ENCODE results near the gene CSTB. TPM values are rescaled to one million over a fixed set of nuclear protein-coding genes. Genes with fewer than 3 reads are reported as not detected.

CSTB gene
- total RNA-seq, 1 donor from 2014 or later: 16.0 TPM

DNA sequence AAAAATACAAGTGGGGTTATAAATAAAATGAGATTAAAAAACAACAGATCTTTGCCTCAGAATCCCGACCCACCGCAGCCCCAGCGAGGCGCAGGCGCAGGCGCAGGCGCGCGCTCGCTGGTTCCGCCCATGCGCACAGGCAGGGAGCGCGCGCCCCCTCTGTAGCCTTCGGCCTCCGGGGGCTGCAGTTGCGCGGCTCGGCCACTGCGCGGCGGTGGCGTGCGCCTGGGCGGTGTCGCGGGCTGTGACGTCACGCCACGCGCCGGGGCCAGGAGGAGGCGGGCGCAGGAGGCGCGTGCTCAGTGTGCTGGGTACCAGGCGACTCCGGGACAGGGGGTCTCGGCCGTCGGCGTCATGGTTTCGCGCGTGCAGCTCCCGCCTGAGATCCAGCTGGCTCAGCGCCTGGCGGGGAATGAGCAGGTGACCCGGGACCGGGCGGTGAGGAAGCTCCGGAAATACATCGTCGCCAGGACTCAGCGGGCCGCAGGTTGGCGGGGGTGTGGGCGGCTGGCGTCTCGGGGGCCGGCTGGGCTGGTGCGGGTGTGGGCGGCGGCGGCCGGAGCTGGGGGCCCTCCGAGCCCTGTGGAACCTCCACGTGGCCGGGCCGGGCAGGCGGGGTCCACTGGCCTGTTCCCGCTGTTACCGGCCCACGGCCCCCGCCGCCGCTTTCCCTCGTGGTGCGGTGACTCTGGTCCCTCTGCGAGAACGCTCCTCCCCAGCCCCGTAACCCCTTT, 13.3 kb upstream of the CSTB start, which contains the start of gene RRP1:
Gene RRP1 (plus strand): TSS at position 302 of the 734 bp plus-strand sequence. CDS start 53 bp downstream, at position 355.
- Mint-ChIP-seq H3K9me3 (no peaks in the 10 kb centered on the region), H3K4me1 (peaks cover 19% of the 10 kb centered on the region), H3K36me3 (ENCODE audit: low read depth) (peaks cover 37% of the 10 kb centered on the region), H3K4me3 (peak within 1 kb of the TSS; percentile 92), H3K27me3 (no peaks in the 10 kb centered on the region), H3K27ac (peak within 1 kb of the TSS; percentile 91)
- TF ChIP-seq, protein P1, sequence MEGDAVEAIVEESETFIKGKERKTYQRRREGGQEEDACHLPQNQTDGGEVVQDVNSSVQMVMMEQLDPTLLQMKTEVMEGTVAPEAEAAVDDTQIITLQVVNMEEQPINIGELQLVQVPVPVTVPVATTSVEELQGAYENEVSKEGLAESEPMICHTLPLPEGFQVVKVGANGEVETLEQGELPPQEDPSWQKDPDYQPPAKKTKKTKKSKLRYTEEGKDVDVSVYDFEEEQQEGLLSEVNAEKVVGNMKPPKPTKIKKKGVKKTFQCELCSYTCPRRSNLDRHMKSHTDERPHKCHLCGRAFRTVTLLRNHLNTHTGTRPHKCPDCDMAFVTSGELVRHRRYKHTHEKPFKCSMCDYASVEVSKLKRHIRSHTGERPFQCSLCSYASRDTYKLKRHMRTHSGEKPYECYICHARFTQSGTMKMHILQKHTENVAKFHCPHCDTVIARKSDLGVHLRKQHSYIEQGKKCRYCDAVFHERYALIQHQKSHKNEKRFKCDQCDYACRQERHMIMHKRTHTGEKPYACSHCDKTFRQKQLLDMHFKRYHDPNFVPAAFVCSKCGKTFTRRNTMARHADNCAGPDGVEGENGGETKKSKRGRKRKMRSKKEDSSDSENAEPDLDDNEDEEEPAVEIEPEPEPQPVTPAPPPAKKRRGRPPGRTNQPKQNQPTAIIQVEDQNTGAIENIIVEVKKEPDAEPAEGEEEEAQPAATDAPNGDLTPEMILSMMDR (IDR thresholded peaks at IDR 0.05): peak; percentile 53
- ATAC-seq (ENCODE audit: low read depth) (peak; percentile 95), DNase-seq (peak; percentile 99)
- ChIA-PET CTCF (interaction anchor here (1.2 to 1.3 kb wide), 2 partner anchors 149 to 186 kb away, joined by 3 read pairs; no protein-coding TSS in a partner anchor), POLR2A (interaction anchor here (0.6 to 2.6 kb wide), 4 partner anchors 16 to 817 kb away, joined by 3 to 16 read pairs (median 6); no protein-coding TSS in a partner anchor)
- intact Hi-C loops (cut with micrococcal nuclease): loop anchor here (1.0 to 5.0 kb wide), 10 partner anchors 13 to 1143 kb away; partner anchors contain the start of genes CSTB, NDUFV3 and PDXK

DNA sequence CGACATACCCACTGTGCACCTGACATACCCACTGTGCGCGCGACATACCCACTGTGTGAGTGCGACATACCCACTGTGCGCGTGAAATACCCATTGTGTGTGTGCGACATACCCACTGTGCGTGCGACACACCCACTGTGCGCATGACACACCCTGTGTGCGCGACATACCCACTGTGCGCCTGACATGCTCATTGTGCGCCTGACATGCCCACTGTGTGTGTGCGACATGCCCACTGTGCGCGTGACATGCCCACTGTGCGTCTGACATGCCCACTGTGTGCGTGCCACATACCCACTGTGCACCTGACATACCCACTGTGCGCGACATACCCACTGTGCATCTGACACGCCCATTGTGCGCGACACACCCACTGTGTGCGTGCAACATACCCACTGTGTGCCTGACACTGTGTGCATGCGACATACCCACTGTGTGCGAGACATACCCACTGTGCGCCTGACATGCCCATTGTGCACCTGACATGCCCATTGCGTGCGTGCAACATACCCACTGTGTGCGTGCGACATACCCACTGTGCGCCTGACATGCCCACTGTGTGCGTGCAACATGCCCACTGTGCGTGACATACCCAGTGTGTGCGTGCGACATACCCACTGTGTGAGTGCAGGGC, 10.8 kb upstream of the CSTB start:
- DNase-seq: no peak
- TF ChIP-seq, protein P1 (IDR thresholded peaks at IDR 0.05): no peak
- H3K4me1 Mint-ChIP-seq: peaks cover 20% of the 10 kb centered on the region
- intact Hi-C loops (cut with micrococcal nuclease): loop anchor here (5.0 kb wide), 1 partner anchor 1145 kb away; no protein-coding TSS in a partner anchor
- H3K27me3 Mint-ChIP-seq: no peaks in the 10 kb centered on the region
- POLR2A ChIA-PET: no interaction called here
- H3K9me3 Mint-ChIP-seq: no peaks in the 10 kb centered on the region
- ATAC-seq (ENCODE audit: low read depth): no peak
- H3K4me3 Mint-ChIP-seq: peak overlapping the region; percentile 15
- peaks cover 11% of the 10 kb centered on the region for H3K36me3 Mint-ChIP-seq (ENCODE audit: low read depth)
- CTCF ChIA-PET: no interaction called here
- H3K27ac Mint-ChIP-seq: no peak overlapping the region

DNA sequence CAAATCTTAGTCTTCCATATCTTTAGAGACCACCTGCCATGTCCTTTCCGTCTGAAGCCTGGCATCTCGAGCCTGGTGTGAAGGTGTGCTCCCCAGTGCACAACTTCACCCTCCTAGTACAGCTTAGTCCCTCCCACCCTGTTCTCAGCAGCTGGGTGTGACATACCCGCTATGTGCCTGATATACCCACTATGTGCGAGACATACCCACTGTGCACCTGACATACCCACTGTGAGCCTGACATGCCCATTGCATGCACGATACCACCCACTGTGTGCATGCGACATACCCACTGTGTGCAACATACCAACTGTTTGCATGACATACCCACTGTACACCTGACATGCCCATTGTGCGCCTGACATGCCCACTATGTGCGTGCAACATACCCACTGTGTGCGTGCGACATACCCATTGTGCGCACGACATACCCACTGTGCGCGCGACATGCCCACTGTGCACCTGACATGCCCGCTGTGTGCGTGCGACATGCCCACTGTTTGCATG, 10.2 kb upstream of the CSTB start:
- Mint-ChIP-seq H3K27me3 (no peaks in the 10 kb centered on the region), H3K9me3 (no peaks in the 10 kb centered on the region), H3K4me3 (no peak overlapping the region), H3K27ac (no peak overlapping the region), H3K4me1 (peaks cover 18% of the 10 kb centered on the region), H3K36me3 (ENCODE audit: low read depth) (peaks cover 7% of the 10 kb centered on the region)
- CTCF ChIA-PET: no interaction called here
- TF ChIP-seq, protein P1 (IDR thresholded peaks at IDR 0.05): no peak
- intact Hi-C loops (cut with micrococcal nuclease): loop anchor here (5.0 kb wide), 1 partner anchor 1146 kb away; no protein-coding TSS in a partner anchor
- DNase-seq (no peak), ATAC-seq (ENCODE audit: low read depth) (no peak)
- POLR2A ChIA-PET: no interaction called here

DNA sequence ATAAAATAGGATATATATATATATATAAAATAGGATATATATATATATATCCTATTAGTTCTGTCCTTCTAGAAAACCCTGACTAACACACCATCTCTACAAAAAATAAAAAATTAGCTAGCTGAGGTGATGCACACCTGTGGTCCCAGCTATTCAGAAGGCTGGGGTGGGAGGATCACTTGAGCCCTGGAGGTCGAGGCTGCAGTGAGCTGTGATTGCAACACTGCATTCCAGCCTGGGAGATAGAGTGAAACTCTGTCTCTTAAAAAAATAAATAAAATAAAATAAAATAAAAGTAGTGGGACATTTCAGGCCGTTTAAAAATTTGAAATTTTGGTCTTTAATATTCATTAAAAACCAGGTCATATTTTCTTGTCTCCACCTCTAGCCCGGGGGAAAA, 9.0 kb upstream of the CSTB start:
- intact Hi-C loops (cut with micrococcal nuclease): loop anchor here (5.0 kb wide), 1 partner anchor 1147 kb away; no protein-coding TSS in a partner anchor
- Mint-ChIP-seq H3K36me3 (ENCODE audit: low read depth) (peaks cover 4% of the 10 kb centered on the region), H3K4me3 (no peak overlapping the region), H3K27me3 (no peaks in the 10 kb centered on the region), H3K27ac (no peak overlapping the region), H3K4me1 (peaks cover 8% of the 10 kb centered on the region), H3K9me3 (no peaks in the 10 kb centered on the region)
- DNase-seq: no peak
- ATAC-seq (ENCODE audit: low read depth): no peak
- ChIA-PET CTCF (no interaction called here), POLR2A (no interaction called here)
- TF ChIP-seq, protein P1 (IDR thresholded peaks at IDR 0.05): no peak
